LNCAP (cell line): ENCODE measurements around the gene SPATA16.
A peak's percentile ranks its signal among the peaks of the same experiment; 100 is the strongest.

ENCODE experiments used
- TF ChIP-seq, protein P1 (sequence below): fragments of 450-650 bp; IDR thresholded peaks from 2 replicates; pipeline ENCODE4 v1.5.1; 2017; ENCODE audit warnings: mild to moderate bottlenecking

SPATA16 gene

DNA sequence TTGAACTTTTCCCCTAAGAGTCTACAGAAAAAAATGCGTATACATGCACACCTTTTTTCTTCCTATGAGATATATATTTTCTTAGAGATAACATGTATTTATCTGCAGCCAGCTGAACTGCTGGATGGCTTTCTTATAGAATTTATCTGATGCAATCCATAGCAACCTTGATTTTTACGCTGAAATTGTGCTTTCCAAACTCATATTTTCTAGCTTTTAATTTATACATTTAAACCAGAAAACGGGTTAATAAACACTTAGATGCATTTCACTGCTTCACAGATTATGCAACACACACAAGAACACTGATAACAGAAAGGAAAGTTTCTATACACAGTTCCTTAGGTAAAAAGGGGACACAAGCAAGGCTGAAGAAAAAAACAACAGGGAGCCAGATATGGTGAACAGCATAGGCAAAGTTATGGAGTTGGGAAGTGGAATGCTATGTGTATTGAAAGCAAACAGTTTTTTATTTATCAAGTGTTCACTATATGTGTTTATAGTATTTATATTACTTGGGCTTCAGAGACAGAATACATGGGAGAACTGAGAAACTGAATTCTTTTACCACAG, 149.5 kb downstream of the SPATA16 start:
- TF ChIP-seq, protein P1, sequence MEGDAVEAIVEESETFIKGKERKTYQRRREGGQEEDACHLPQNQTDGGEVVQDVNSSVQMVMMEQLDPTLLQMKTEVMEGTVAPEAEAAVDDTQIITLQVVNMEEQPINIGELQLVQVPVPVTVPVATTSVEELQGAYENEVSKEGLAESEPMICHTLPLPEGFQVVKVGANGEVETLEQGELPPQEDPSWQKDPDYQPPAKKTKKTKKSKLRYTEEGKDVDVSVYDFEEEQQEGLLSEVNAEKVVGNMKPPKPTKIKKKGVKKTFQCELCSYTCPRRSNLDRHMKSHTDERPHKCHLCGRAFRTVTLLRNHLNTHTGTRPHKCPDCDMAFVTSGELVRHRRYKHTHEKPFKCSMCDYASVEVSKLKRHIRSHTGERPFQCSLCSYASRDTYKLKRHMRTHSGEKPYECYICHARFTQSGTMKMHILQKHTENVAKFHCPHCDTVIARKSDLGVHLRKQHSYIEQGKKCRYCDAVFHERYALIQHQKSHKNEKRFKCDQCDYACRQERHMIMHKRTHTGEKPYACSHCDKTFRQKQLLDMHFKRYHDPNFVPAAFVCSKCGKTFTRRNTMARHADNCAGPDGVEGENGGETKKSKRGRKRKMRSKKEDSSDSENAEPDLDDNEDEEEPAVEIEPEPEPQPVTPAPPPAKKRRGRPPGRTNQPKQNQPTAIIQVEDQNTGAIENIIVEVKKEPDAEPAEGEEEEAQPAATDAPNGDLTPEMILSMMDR = no peak

DNA sequence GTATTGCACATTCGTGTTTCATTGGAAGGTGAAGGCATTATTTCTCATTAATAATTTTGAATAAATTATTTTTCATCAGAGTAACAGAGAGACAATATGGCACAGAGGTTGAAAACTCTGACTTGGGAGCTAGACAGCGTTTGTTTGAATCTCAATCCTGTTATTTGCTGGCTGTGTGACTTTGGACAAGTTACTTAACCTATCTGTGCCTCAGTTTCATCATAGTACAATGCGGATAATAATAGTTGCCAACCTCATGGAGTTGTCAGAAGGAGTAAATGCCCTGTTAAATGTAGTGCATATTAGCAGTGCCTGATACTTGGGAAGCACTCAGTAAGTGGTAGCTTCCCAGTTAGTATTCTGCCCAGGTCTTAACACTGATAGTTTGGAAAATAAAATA, 151.7 kb downstream of the SPATA16 start:
- TF ChIP-seq, protein P1 = no peak

DNA sequence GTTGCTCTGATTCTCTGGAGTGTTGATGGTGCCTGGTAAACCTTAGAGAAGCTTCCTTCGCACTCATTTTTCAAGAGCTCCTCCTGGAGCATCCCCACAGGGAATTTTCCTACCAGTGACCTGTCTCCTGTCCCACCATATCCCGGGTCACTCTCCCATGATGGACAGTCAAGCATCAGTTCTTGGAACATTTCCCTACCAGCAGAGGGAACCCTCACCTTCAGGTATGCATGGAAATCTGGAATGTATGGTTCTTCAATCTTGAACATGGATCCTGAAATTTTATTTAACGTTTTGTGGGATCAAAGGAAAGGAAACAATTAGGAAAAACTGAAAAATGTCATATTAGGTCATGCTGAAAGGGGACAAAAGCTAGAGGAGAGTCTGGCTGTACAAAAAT, 153.8 kb downstream of the SPATA16 start:
- TF ChIP-seq, protein P1 = peak; percentile 63

DNA sequence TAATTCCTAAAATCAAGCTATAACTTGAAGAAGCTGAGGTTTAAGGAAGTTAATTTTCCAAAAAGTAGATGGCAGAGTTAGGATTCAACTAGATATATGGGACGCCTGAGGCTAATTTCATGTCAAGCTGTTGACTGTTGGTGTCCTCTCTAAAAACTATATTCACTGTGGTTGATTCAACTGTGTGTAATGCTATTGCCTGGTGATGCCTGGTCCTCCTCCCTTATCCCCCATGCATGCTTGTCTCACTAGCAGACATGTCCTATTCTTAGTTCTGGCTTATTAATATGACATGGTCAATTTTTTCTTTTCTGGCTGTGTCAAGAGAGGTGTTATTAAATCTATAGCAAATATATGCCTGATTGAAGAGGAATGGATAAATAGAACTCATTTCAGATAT, 156.1 kb downstream of the SPATA16 start:
- TF ChIP-seq, protein P1 = no peak

DNA sequence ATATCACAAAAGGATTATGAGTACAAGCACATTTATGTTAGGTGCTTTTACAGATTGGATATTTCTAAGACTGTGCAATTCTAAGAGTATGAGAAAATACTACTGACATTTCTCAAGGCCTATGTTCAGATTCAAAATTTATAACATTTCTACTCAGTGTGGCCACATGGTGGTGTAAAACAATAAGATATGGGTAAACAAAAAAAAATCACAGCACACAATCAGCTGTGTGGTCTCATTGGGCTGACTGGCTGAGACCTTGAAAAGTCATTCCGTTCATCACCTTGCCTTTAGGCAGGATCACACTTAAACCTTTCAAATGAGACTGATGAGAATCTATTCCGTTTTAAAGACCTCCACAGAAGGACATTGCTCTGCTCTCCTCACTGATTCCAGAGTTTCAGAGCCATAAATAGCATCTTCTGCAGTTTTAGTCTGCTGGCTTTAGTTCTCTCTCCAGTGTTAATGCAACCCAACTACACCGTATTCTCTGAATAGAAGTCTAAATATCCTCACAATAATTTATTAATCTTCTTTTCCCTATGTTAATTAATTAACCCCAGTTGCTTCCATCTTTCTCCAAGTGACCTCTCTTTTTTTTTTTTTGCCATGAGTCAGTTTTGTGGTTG, 158.2 kb downstream of the SPATA16 start:
- TF ChIP-seq, protein P1 = peak; percentile 50; the same call in 1 of the 2 replicates

DNA sequence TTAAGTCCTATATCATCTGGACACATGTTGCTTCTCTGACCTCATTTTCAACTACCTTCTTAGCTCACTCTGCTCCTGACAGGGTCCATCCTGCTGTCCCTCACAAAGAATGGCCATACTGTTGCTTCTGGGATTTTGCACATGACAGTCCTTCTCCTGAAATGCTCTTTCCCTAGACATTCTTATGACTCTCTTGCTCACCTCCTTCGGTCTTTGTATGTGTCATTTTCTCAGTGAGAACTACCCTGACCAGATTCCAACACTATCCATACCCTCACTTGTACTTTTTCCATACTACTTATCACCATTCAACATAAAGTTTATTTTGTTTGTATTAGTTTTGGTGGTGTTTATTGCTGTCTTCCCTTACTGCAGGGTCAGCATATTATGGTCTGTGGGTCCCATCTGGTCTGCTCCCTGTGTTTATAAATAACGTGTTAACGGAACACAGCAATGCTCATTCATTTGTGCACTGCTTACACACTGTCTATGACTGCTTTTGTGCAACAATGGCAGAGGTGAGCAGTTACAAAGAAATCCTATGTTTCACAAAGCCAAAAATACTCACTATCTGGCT, 159.5 kb downstream of the SPATA16 start:
- TF ChIP-seq, protein P1 = no peak

DNA sequence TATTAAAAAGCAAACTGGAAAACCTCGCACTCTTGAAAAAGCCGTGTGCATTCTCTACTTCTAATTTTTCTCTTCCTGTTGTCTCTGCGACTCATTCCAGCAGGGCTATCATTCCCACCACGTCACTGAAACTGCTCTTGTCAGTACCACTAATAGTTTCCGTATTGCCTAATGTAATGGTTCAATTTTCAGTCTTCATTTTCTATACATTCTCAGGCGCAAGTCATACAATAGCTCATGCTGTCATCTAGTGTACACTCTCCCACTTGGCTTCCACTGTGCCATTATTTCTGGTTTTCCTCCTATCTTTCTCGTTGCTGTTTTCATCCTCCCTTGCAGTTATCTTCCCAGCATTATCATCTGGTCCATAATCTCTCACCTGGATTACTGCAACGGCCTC, 160.2 kb downstream of the SPATA16 start:
- TF ChIP-seq, protein P1 = no peak
